GM21381 (cell line): ENCODE measurements around the gene SOCS3.

Experiments used
- ATAC-seq: cut with Tn5 transposase; IDR thresholded peaks from one replicate; pipeline ENCODE4 v1.9.1; 2021; ENCODE audit warnings: mild to moderate bottlenecking, moderate library complexity; ENCODE audit not compliant: unreplicated experiment

The SOCS3 gene

GRCh38 chr17:78368854-78369495 is 9.1 kb upstream of the SOCS3 start:
- no peak for ATAC-seq

GRCh38 chr17:78368348-78368747 is 8.5 kb upstream of the SOCS3 start:
- no peak for ATAC-seq

DNA sequence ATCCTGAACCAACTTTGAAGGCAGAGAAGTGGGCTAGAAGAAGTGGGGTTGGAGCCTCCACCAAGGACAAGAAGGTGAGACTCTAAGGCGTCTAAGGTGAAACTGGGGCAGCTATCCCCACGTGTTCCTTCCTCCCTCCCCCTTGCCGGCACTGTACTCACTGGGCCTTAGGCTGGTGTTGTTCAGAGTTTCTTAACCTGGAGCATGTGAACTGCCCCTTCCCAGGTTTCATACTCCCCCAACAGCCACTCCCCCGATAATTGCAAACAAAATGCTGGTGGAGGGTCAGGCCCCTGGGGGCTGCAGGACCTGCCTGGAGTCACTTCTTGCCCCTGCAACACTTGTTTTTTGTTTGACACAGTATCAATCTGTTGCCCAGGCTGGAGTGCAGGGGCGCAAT is 7.3 kb upstream of the SOCS3 start:
- no peak for ATAC-seq

DNA sequence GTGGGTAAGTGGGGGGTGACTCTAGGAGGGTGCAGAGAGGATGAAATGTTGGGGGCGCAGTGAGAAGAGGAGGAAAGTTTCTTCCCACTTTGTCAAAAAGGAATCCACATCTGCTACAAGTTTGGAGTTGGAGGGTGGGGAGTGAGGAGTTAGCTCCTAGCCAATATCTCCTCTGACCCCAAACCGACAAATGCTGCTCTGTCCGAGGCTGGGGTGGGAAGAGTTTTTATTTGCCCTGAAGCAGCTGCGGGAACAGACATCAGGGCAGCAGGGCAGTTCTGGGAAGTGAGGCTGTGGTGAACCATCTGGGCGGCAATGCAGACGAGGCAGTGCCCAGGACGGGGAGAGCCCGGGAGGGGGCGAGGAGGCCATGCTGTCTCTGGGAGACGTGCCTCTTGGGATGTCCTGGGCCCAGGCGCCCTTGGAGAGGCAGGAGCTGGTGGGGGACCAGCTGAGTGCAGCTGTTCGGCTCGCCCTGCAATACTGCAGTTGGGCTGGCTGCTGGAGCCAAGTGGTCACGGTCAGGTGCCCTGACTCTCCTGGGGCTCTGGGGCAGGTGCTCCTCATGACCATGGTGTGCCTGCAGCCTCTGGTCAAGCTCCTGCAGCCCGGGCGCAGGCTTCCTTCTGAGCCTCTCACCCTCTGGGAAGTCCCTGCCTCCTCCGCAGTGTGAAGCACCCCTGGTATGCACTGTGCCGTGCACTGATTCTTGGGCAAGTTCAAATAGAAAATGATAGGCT is 6.4 kb upstream of the SOCS3 start:
- ATAC-seq: no peak

DNA sequence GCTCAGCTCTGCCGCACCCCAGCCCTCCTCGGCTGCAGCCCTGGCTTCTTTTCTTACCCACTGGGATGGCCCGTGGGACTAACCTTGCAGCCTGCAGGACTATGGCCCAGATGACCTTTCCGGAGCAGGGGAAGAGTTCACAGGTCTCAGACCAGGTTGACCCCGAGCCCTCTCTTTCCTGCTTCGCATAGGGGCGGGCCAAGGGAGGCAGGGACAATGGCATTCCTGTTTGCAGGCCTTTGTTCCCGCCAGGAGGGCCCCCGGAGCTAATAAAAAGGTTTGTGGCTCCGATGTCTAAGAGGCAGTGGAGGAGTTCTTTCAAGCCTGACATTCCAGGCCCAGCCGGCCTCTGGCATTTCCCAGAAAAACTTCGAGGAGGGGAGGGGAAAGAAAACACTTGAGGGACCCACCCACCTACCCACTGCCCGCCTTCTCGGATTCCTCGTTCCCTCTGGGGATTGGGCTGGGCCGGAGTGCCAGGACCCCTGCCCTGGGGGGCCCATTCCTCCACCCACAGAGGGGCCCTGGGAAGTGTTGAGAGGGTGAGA is 5.8 kb upstream of the SOCS3 start:
- no peak for ATAC-seq

DNA sequence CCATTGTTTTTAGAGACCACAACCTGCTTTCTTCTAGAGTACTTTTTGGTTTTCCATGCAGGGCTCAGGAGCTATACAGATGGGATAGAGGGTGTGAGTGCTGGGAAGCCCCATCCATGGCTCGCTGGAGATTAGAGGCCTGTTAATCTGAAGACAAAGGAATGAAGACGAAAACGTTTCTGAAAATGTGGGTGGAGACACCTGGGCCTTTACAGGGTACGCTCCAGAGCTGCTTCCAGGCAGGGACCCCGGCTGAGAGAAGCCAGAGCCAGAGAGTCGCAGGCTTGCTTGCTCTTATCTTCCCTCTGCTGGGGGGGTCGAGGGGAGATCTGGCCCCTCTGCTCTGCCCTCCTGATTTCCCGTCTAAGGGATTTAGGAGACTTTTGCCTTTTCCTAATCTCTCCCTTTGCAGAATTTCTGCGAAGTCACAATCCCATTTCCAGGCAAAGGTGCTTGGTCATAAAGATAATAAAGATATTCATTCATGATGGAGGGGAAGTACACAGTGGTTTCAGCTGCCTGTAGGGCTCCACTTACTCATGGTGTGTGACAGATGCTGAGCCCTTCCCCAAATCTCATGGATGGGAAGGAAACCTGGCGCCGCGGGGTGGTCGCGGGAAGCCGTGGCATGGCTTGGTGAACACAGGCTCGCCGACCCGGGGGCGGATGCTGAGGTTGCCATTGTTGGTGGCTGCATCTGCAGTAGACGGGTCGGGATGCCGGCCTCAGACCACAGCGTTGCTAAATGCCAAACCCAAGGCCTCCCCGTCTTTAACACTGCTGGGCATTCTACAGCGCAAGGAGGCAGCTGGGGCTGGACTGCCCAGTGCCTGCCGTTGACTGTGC is 4.8 kb upstream of the SOCS3 start:
- ATAC-seq: no peak

DNA sequence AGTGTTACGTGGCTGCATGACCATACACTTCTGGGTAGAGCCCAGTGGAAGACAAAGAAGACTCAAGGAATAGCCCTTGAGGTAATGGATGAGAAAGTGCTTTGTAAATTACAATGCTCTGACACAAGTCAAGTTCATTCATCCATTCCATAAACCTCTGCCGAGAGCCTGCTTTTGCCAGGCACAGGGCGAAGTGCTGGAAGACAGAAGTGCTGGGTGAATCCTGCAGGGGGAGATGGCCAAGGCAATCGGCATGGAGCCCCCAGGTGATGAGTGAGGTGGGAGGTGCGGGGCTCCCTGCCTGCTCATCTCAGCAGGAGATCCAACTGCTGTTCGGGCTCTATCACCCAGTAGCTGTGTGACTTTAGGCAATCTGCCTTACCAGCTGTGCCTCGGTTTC is 2.8 kb upstream of the SOCS3 start:
- no peak for ATAC-seq

DNA sequence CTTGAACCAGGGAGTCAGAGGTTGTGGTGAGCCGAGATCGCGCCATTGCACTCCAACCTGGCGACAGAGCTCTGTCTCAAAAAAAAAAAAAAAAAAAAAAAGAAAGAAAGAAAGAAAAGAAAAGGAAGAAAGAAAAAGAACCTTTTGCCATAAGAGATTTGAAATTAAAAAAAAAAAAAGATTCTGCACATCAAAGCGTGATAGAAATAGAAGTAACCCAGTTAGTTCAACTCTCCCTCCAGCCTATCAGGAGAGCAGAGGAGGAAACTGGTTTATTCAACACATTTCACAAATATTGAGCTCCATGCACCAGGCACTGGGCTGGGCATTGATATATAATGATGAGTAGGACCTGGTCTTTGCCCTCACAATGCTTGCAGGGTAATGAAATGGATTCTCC is 2.4 kb upstream of the SOCS3 start:
- ATAC-seq: no peak

GRCh38 chr17:78361225-78361701 is 1.4 kb upstream of the SOCS3 start:
- ATAC-seq: no peak

DNA sequence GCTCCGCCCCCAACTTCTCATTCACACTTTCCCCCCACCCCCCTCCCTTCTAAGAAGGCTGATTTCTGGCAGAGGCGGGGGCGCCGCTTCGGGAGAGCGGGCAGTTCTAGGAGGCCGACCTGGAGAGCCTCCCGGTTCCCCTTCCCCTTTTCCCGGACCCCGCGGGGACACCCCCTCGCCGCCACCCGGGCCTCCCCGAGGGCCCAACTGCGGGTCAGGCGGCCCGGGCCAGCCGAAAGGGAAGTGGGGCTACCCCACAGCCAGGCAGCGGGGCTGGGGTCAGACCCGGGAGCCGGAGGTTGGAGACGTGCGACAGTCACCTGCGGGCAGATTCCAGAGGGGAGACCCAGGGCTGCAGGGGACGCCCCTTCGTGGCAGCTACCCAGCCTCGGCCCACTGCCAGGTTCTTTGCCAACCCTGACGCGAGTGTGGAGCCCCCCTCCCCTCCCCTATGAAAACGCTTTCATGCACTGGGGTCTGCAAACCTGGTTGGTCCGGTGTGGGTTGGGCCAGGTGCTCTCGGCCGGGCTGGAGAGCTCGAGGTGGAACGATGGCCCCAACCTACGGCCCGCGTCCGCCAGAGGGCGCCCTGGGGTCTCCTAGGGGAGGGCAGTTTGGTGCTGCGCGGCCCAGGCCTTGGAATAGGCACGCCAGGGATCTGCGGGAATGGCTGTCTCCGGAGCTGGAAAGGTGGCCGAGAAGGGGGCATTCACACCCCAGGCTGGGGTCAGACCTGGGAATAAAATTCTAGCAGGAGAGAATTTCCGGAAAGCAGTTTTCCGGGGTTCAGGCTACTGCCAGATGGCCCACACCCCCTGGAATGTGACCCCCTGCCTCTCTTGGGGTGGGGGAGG is 721 bp upstream of the SOCS3 start:
- peak; percentile 24 for ATAC-seq

GRCh38 chr17:78359321-78359996 is 418 bp downstream of the SOCS3 start:
- ATAC-seq: no peak

- ATAC-seq: no peak
Measured at GRCh38 chr17:78358538-78359320, 1.1 kb downstream of the SOCS3 start.

GRCh38 chr17:78357672-78358537 is 2.0 kb downstream of the SOCS3 start:
- ATAC-seq: no peak

DNA sequence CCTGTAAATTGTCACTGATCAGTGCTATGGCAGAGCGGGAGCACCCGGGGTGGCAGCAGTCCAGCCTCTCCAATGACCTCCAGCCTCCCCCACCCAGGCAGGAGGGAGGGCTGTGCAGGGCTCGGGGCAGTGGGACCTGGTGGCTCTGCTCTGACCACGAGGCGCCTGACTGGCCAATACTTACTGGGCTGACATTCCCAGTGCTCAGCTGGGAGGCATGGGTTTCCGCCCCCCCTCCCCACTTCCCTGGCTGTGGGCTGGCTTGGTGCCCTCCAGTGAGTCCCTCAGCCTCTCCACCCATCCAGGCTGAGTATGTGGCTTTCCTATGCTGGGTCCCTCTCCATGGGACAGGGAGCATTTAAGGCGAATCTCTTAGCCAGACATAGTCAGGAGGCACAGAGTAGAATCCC is 2.7 kb downstream of the SOCS3 start:
- ATAC-seq: no peak

GRCh38 chr17:78356101-78356713 is 3.7 kb downstream of the SOCS3 start:
- peak; percentile 45 for ATAC-seq

DNA sequence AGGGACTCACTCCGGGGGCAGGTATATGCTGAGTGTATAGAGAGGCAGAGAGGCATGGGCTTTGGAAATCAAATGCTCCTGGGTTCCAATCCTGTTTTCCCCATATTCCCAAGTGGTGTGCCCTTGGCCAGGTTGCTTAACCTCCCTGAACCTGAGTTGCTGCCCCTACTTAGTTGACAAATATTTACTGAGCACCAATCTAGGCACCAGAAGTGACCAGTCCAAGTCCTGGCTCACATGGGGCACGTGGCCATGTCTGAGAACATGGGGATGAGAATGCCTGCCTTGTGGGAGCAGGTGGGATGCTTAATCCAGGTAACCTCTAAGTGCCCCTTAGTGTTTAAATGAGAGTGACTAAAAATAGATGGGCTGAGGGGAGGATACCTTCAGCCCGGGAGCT is 4.2 kb downstream of the SOCS3 start:
- ATAC-seq: no peak

DNA sequence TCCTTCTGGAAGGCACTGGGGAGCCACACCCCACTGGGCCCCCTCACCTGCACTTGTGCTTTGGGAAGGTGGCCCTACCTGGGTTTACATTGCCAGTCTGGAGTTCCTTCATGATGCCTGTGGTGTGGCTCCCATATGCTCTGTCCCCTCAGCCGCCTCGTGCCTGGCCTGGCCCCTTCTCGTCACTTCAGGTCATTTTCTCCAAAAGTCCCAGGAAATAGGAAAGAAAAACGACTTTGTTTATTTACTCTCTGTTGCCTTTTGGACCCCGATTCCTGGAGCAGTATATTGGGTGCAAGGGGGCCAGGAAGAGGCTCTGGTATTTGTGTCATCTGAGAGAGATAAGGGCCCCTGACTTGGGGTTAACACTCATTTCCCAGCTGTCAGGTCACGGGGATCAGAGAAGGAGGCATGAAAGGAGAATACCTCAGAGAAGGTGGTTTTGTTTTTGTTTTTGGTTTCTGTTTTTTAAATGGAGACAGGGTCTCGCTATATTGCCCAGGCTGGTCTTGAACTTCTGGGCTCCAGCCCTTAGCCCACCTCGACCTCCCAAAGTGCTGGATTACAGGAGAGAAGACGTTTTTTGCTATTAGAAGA is 4.7 kb downstream of the SOCS3 start:
- ATAC-seq: no peak
